Liver (tissue), 9 donors: Measurements from ENCODE around the gene MCF2L. TPM values are rescaled to one million over a fixed set of nuclear protein-coding genes. Genes with fewer than 3 reads are reported as not detected.

Experiments used
- DNase-seq: peaks from one replicate; pipeline ENCODE4 v3.0.0-alpha.2; 2017; ENCODE audit warnings: low spot score
- H3K27ac ChIP-seq, 2 donors: one replicate each; pipeline ENCODE4 v1.7.0; 2013; ENCODE audit warnings: inconsistent platforms in 2 of 2, low read length in 2 of 2, control low read depth in 1 of 2, low read depth in 1 of 2, mild to moderate bottlenecking in 1 of 2
- H3K27me3 ChIP-seq, 4 donors: one replicate each; pipeline versions ENCODE4 v1.6.1 to v1.7.0; 2013; ENCODE audit warnings: low read length in 3 of 4, inconsistent platforms in 1 of 4, mild to moderate bottlenecking in 1 of 4, moderate library complexity in 1 of 4; ENCODE audit not compliant: control insufficient read depth in 4 of 4, insufficient read depth in 4 of 4
- H3K36me3 ChIP-seq, 4 donors: one replicate each; pipeline versions ENCODE4 v1.6.1 to v1.7.0; 2013; ENCODE audit warnings: low read length in 3 of 4, mild to moderate bottlenecking in 3 of 4, low read depth in 1 of 4, moderate library complexity in 1 of 4; ENCODE audit not compliant: control insufficient read depth in 4 of 4, insufficient read depth in 3 of 4
- H3K4me1 ChIP-seq, 4 donors: one replicate each; pipeline versions ENCODE4 v1.6.1 to v1.7.0; 2013; ENCODE audit warnings: low read length in 3 of 4, mild to moderate bottlenecking in 3 of 4, moderate library complexity in 1 of 4; ENCODE audit not compliant: control insufficient read depth in 4 of 4, insufficient read depth in 4 of 4
- H3K4me3 ChIP-seq, 3 donors: one replicate each; pipeline versions ENCODE4 v1.6.1 to v1.7.0; 2013; ENCODE audit warnings: low read length in 3 of 3, control low read depth in 1 of 3, low read depth in 1 of 3, mild to moderate bottlenecking in 1 of 3
- H3K9ac ChIP-seq, 2 donors: one replicate each; pipeline ENCODE4 v1.7.0; 2013; ENCODE audit warnings: low read length in 2 of 2, mild to moderate bottlenecking in 2 of 2, moderate library complexity in 2 of 2, control low read depth in 1 of 2, low read depth in 1 of 2
- H3K9me3 ChIP-seq, 4 donors: one replicate each; pipeline versions ENCODE4 v1.6.1 to v1.7.0; 2013; ENCODE audit warnings: low read length in 3 of 4; ENCODE audit not compliant: control insufficient read depth in 4 of 4
- EGR1 ChIP-seq, 2 donors: IDR thresholded peaks; 2 replicates each; pipeline ENCODE4 v1.6.1; 2016 to 2018; ENCODE audit warnings: antibody characterized with exemption in 2 of 2, low read depth in 2 of 2
- GABPA ChIP-seq, 2 donors: IDR thresholded peaks in 1 of 2; conservative IDR thresholded peaks in 1 of 2; 2 replicates each; pipeline ENCODE4 v1.6.1; 2016; ENCODE audit warnings: antibody characterized with exemption in 2 of 2, mild to moderate bottlenecking in 1 of 2, moderate library complexity in 1 of 2
- HNF4A ChIP-seq, 2 donors: conservative IDR thresholded peaks; 2 replicates each; pipeline ENCODE4 v1.6.1; 2016; ENCODE audit warnings: antibody characterized with exemption in 2 of 2, mild to moderate bottlenecking in 2 of 2
- HNF4G ChIP-seq: IDR thresholded peaks from 2 replicates; pipeline ENCODE4 v1.6.1; 2016; ENCODE audit warnings: antibody characterized with exemption
- JUND ChIP-seq, 2 donors: IDR thresholded peaks; 2 replicates each; pipeline ENCODE4 v1.6.1; 2016; ENCODE audit warnings: antibody characterized with exemption in 2 of 2
- NR2F2 ChIP-seq: IDR thresholded peaks from 2 replicates; pipeline ENCODE4 v1.6.1; 2016; ENCODE audit warnings: antibody characterized with exemption
- RAD21 ChIP-seq, 2 donors: IDR thresholded peaks; 2 replicates each; pipeline ENCODE4 v1.6.1; 2016; ENCODE audit warnings: antibody characterized with exemption in 2 of 2, mild to moderate bottlenecking in 2 of 2
- REST ChIP-seq: IDR thresholded peaks from 2 replicates; pipeline ENCODE4 v1.6.1; 2016; ENCODE audit warnings: antibody characterized with exemption, mild to moderate bottlenecking
- RXRA ChIP-seq, 2 donors: IDR thresholded peaks; 2 replicates each; pipeline ENCODE4 v1.6.1; 2017 to 2018; ENCODE audit warnings: antibody characterized with exemption in 2 of 2, mild to moderate bottlenecking in 1 of 2
- SP1 ChIP-seq: IDR thresholded peaks from 2 replicates; pipeline ENCODE4 v1.6.1; 2018; ENCODE audit warnings: antibody characterized with exemption, mild to moderate bottlenecking
- TAF1 ChIP-seq: conservative IDR thresholded peaks from 2 replicates; pipeline ENCODE4 v1.6.1; 2016; ENCODE audit warnings: antibody characterized with exemption, mild to moderate bottlenecking
- YY1 ChIP-seq: IDR thresholded peaks from 2 replicates; pipeline ENCODE4 v1.6.1; 2016; ENCODE audit warnings: antibody characterized with exemption, mild to moderate bottlenecking
- ZBTB33 ChIP-seq: IDR thresholded peaks from 2 replicates; pipeline ENCODE4 v1.6.1; 2016; ENCODE audit warnings: antibody characterized with exemption
- WGBS: extraction: QIAGEN DNeasy Blood & Tissue Kit; methylation state at CpG from one replicate; pipeline ENCODE4 v1.1.7; 2013; 5-methylcytosine and 5-hydroxymethylcytosine counted together
- polyA plus RNA-seq, 2 donors: library from polyadenylated mRNA; stranded (reverse) in 1 of 2; unstranded in 1 of 2; fragments of 200-250 nt in 1 of 2; fragments of >200 nt in 1 of 2; fragmentation: Nextera tagmentation in 1 of 2; extraction: Ambion mirVana in 1 of 2; gene quantifications; one replicate each; pipeline versions ENCODE4 v1.2.1 to v1.2.3, GENCODE V29; 2013 to 2015
- total RNA-seq, 2 donors: library from RNA; depleted of rRNA; stranded (reverse); fragments of >200 nt; gene quantifications; one replicate each; pipeline ENCODE4 v1.2.3, GENCODE V29; 2014
- TF ChIP-seq, protein P1 (sequence below): fragments of 150-350 bp; IDR thresholded peaks from 2 replicates; pipeline ENCODE4 v1.5.1; 2017; ENCODE audit warnings: improper control_type of control experiment, low read depth, low read length; ENCODE audit not compliant: missing input control
- TF ChIP-seq, protein P2 (sequence below): IDR thresholded peaks from 2 replicates; pipeline ENCODE4 v1.6.1; 2016; ENCODE audit warnings: antibody characterized with exemption
- TF ChIP-seq, protein P3 (sequence below): IDR thresholded peaks from 2 replicates; pipeline ENCODE4 v1.6.1; 2016; ENCODE audit warnings: antibody characterized with exemption
- donor health status: healthy.
- donor health status: healthy.
- donor health status: healthy.
- donor health status: healthy.
- donor health status: healthy.

The MCF2L gene
- total and polyA plus RNA-seq, 4 donors: 2.9 to 12.8 (median 7.1) TPM

GRCh38 chr13:113052971-113053370 is 84.0 kb downstream of the MCF2L start:
- Histone ChIP-seq H3K4me3 (no peak overlapping the region), H3K27me3 (no peaks in the 10 kb centered on the region), H3K27ac (no peak overlapping the region), H3K9ac (no peak overlapping the region), H3K9me3 (no peaks in the 10 kb centered on the region), H3K36me3 (peaks cover 0 to 14% (median 3%) of the 10 kb centered on the region in 4 donors), H3K4me1 (no peaks in the 10 kb centered on the region)
- no peak for DNase-seq
- TF ChIP-seq ZBTB33 (no peak), HNF4A (conservative IDR thresholded peaks at IDR 0.05) (no peak), JUND (IDR thresholded peaks at IDR 0.05) (no peak), GABPA (IDR thresholded peaks at IDR 0.05 in 1 of 2, conservative IDR thresholded peaks at IDR 0.05 in 1 of 2) (no peak), RXRA (IDR thresholded peaks at IDR 0.05) (no peak), RAD21 (IDR thresholded peaks at IDR 0.05) (no peak), TAF1 (no peak), NR2F2 (no peak), YY1 (no peak), REST (no peak), SP1 (no peak)
- TF ChIP-seq, protein P1, sequence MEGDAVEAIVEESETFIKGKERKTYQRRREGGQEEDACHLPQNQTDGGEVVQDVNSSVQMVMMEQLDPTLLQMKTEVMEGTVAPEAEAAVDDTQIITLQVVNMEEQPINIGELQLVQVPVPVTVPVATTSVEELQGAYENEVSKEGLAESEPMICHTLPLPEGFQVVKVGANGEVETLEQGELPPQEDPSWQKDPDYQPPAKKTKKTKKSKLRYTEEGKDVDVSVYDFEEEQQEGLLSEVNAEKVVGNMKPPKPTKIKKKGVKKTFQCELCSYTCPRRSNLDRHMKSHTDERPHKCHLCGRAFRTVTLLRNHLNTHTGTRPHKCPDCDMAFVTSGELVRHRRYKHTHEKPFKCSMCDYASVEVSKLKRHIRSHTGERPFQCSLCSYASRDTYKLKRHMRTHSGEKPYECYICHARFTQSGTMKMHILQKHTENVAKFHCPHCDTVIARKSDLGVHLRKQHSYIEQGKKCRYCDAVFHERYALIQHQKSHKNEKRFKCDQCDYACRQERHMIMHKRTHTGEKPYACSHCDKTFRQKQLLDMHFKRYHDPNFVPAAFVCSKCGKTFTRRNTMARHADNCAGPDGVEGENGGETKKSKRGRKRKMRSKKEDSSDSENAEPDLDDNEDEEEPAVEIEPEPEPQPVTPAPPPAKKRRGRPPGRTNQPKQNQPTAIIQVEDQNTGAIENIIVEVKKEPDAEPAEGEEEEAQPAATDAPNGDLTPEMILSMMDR: no peak
- TF ChIP-seq, protein P2, sequence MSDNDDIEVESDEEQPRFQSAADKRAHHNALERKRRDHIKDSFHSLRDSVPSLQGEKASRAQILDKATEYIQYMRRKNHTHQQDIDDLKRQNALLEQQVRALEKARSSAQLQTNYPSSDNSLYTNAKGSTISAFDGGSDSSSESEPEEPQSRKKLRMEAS: no peak
- 96% methylated on average over 13 of the region's 13 CpGs for whole genome bisulfite sequencing

DNA sequence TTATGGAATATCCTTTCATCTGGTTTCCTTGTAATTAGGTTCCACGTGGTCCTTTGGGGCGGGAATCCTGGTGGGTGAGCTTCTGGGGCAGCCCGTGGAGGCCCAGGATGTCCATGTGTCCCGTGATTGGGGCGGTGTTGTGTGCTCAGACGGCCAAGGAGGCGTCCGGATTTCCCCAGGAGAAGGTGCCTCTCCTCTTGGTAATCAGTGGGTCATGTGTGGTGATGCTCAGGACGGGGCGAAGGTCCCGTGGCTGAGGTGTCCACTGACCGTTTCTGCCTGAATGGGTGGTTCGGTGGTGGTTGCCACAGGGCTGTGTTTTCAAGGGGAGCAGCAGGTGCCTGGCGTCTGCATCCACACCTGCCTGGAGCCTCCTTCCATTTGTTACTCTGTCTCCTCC is 84.4 kb downstream of the MCF2L start:
- DNase-seq: no peak
- no peak overlapping the region for H3K27ac ChIP-seq
- no peaks in the 10 kb centered on the region for H3K4me1 ChIP-seq
- no peak overlapping the region for H3K4me3 ChIP-seq
- H3K27me3 ChIP-seq: no peaks in the 10 kb centered on the region
- H3K9ac ChIP-seq: no peak overlapping the region
- H3K36me3 ChIP-seq: peaks cover 0 to 14% (median 3%) of the 10 kb centered on the region in 4 donors
- WGBS: 94% methylated on average over 14 of the region's 14 CpGs
- H3K9me3 ChIP-seq: no peaks in the 10 kb centered on the region
- no peak for TF ChIP-seq HNF4A (conservative IDR thresholded peaks at IDR 0.05)
- TF ChIP-seq, protein P3, sequence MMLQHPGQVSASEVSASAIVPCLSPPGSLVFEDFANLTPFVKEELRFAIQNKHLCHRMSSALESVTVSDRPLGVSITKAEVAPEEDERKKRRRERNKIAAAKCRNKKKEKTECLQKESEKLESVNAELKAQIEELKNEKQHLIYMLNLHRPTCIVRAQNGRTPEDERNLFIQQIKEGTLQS: no peak
- TF ChIP-seq, protein P2: no peak
- TF ChIP-seq NR2F2: no peak
- TF ChIP-seq, protein P1: no peak
- TF ChIP-seq ZBTB33: no peak
- TF ChIP-seq EGR1 (IDR thresholded peaks at IDR 0.05; ENCODE audit: low read depth in 2 of 2): no peak
- TF ChIP-seq HNF4G: no peak
